Activated T-cell treated with anti-CD3 and anti-CD28 coated beads, Interleukin-2, amount 50 U/mL, for 48 hours (primary cell): Measurements from ENCODE around the gene ADCY3.

Experiments
- DNase-seq, 2 experiments: peaks; one replicate each; pipeline ENCODE4 v3.0.0-alpha.2; 2020

The ADCY3 gene

DNA sequence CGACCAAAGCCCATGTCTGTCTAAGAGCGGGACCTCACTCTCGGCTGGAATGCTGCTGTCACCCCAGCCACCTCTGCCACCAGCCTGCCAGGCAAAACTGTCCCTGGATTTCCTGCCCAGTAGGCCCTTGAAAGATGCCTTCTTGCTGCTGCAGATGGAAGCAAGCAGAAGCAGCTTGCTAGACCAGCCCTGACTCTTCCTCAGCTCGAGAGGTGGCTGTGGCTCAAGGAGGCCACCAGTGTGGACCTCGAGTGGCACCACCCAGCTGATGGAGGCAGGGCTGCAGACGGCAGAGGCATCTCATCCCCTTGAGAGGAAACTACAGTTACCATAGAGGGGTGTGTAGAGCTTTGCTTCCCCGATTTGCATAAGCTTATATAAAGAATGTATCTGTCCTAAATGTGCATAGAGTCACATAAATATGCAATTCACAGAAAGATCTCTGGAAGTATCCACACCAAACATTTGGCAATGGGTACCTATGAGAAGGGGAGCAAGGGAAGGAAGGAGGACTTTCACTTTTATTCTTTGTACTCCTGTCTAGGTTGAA is 20.6 kb downstream of the ADCY3 start:
- no peak for DNase-seq

DNA sequence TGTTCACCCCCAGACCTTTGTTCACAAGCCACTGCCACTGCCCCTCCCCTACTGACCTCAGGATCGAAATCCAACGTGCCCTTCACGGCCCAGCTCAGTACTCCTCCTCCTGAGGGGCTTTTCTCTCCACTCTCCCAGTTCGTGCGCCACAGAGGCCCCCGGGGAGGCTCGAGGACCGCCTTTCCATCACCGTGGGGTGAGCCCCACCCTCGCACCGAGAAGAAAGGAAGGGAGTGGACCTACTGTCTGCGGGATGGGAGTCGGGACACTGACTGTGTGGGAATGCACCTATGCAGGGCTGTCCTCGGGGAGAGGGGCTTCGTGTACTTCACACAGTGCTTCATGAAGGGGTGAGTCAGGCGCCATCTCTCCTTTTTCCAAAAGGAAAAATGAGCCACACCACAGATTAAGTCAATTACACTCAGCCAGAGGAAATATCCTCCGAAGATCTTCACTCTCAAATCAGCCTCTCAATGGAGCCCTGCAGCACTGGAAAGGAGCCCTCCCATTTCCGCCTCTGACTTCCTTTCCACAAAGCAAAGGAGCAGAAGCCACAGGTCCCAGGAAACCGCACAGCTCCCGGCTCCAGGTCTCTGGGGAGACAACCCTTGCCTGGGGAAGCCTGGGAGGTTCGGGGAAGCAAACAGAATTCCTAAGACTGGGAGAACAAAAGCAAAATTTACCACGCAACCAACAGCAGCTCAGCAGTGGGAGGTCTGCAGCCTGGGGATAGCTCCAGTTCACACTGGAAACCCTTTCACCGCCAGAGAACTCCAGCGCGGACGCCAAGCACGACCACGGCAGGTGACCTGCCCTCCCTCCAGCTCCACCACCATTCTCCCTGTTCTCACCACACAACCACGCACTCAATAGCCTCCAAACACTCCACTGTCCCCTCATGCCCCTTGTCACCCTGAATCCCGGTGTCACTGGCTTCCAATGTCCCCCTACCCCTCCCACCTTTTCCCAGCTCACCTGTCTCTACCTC is 21.6 kb downstream of the ADCY3 start:
- DNase-seq = no peak

DNA sequence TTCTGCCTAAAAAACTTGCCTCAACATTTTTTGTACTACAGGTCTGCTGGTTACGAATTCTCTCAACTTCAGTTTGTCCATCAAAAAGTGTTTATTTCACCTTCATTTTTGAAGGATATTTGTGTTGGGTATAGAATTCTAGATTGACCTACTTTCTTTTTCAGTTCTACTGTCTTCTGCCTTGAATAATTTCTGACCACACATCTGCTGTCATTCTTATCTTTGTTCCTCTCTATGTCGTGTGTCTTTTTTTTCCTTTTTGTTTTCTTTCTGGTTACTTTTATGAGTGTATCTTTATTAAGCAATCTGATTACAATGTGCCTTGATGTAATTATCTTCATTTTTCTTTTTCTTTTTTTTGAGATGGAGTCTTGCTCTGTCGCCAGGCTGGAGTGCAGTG is 25.3 kb downstream of the ADCY3 start:
- DNase-seq = no peak

DNA sequence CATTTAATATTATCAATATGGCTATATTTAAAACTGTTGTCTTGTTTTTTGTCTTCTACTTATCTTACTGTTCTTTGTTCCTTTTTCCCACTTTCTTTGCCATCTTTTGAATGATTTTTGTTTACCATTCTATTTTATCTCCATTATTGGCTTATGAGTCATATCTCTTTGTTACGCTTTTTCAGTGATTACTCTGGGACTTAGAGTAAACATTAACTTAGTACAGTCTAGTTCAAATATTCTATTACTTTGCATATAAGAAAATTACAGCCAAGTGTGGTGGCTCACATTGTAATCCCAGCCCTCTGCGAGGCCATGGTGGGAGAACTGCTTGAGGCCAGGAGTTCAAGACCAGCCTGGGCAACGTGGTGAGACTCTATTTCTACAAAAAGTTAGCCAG is 26.1 kb downstream of the ADCY3 start:
- DNase-seq = no peak

DNA sequence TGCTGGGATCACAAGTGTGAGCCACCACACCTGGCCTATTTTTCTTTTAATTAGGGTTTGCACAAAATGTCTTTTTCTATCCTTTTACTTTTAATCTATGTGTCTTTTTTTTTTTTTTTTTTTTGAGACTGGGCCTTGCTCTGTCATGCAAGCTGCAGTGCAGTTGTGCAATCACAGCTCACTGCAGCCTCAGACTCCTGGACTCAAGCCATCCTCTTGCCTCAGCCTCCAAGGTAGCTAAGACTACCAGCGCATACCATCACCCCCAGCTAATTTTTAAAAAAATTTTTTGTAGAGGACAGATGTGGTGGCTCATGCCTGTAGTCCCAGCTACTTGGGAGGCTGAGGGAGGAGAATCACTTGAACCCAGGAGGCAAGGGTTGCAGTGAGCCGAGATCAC is 27.1 kb downstream of the ADCY3 start:
- no peak for DNase-seq

DNA sequence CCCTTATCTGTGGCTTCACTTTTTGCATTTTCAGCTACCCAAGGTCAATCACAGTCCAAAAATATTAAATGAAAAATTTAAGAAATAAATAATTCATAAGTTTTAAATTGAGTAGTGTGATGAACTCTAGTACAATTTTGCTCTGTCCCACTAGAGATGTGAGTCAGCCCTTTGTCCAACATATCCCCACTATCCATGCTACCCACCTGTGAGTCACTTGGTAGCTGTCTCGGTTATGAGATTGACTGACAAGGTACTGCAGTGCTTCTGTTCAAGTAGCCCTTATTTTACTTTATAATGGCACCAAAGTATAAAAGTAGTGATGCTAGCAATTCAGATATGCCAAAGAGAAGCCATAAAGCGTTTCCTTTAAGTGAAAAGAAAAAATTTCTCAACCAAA is 28.8 kb downstream of the ADCY3 start:
- no peak for DNase-seq

DNA sequence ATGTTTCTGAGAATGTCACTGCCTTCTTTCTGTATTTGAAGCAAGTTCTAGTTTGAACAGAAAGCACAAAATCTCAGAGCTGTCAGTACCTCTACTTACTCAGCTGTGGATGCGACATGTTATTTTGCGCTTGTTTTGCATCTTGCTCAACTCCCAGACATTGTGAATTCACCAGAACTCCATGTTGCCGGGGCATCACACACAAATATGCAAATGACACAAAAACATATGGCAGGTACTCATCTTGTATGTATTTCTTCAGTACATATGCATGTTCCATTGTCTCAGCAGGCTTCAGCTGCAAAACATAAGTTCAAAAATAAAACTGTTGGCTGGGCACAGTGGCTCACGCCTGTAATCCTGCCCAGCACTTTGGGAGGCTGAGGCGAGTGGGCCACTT is 30.8 kb downstream of the ADCY3 start:
- no peak for DNase-seq

DNA sequence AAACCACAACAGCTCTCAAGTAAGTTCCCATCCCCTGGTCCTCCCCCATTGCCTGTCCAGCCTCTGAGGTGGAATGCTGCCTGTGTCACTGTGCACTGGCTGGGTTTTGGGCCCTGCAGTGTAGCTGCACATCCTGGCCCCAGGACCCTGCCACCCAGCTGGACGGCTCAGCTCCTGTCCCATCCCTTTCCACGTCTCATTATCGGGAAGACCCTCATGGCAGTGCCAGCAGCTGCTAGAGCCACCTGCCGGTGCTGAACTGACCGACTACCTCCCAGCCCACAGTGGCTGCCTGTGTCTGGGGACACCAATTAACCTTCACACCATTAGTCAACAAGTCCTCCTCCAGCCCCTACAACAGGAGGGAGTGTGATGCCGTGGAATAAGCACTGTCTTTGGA is 31.9 kb downstream of the ADCY3 start:
- DNase-seq = no peak

DNA sequence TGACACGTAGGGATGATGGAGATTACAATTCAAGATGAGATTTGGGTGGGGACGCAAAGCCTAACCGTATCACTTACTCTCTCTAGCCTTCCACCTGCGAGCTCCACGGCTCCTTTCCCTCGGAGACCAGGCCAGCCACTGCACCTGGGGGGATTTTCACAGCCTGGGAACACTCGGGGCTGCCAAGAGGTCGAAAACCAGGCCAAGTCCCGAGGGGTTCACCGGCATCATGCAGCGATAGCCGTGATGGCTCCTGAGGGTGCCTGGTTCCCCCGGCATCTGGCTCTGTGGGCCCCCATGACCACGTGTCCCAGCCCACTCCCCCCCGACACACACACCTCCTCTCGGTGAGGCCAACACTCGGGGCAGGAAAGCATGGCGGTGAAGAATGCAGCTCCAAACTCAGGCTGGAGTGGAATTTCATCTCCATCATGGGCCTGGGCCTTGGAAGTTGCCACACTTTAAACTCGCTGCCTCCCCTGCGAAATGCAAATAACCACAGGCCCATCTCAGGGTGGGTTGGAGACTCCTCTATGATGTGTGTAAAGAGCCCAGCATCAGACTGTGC is 32.6 kb downstream of the ADCY3 start:
- no peak for DNase-seq

DNA sequence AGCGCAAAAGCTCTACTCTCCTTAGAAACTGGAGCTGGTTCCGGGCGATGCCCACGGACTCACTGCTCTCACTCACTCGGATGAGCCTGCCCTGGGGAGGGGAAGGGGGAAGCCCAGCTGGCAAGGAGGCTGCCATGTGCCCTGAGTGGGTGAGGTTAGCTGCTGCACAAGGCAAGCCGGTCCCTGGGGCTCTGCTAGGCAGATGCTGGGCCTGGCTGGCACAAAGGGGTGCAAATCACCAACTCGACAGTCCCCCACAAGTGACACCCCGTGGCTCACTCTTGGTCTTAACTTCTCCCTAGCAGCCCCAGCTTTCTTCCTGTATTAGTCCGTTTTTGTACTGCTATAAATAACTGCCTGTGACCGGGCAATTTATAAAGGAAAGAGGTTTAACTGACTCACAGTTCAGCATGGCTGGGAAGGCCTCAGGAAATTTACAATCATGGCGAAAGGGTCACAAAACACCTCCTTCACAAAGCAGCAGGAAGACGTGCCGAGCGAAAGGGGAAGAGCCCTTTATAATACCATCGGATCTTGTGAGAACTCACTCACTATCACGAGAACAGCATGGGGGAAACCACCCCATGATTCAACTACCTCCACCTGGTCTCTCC is 33.2 kb downstream of the ADCY3 start:
- DNase-seq = no peak

DNA sequence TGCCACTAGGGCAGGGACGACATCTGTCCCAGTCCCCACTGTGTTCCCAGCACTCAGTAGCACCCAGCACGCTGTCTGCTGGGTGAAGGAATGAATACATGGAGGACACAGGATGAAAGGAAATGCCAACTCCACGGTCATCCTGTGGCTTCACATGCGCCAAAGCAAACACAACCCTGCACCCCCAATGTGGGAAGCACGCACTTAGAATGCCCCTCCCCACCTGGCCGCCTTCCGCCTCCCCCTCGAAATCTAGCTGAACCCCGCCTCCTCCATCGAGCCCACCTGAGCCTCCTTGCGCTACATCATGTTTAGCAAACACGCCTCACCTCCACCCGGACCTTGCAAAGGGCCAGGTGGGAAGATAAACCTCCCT is 33.9 kb downstream of the ADCY3 start:
- no peak for DNase-seq

DNA sequence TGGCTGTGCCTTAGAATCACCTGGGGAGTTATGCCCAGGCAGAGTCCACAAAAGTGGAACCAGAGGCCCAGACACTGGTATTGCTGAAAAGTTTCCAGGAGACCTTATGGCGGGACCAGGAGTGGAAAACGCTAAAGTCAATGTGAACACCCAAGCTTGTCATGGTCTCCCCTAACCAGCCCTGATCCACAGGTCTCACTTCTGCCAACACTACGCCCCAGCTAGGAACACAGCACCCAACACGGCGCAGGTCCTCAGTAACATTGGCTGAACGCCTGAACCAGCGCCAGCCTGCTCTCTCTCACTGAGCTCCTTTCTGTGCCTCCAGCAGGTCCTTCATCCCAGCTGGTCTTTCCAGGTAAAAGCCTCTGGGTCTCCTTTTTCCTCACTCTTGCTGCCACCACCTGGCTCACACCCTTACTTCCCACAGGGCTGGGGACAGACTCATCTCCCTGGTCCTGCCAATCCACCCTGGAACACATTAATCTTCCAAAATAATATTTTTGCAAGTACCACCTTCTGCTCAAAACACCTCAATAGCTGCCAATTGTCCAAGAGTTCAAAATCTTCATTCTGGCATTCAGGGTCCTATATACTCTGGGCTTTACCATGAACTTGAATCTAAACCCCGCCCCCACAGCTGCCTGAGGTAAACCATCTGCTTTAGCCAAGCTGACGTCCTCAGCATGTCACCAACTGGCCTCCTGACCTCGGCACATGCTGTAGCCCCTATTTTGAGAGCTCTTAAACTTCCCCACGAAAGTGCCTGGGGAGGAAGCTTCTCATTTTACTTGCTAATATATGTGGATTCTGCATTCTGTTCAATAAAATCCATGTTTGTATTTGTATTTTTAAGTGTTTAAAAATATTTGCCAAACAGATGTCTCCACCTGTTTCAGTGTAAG is 34.6 kb downstream of the ADCY3 start:
- DNase-seq = no peak

DNA sequence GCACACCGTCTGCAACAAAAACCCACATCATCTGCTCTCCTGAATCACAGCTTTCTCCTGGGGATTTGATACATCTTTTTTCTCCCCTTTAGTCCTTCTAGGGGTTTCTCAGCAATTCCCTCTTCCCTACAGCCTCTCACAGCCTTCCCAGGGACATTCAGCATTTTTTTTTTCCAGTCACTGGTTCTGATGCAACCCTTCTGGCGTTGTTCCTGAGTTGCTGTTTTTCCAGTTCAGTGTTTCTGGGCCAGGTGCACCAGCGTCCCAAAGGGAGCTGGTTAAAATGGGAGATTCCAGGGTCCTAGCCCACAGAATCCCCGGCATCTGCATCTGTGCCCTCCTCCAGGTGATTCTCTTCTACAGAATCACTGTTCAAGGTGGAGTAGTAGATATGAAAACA is 36.1 kb downstream of the ADCY3 start:
- no peak for DNase-seq

DNA sequence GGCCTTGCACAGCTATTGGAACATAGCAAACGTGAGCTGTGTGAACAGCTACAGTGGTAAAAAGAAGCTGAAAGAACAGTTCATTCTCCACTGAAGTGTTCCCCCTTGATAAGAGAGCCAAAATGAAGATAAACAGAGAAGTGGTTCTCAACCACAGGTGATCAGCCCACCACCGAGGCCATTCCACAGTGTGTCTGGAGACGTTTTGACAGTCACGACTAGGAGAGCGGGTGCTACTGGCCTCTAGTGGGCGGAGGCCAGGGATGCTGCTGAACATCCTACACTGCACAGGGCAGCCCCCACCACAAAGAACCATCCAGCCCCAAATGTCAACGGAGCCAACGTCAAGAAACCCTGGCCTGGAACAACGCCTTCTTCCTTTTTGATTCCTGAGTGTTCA is 38.4 kb downstream of the ADCY3 start:
- DNase-seq = no peak

DNA sequence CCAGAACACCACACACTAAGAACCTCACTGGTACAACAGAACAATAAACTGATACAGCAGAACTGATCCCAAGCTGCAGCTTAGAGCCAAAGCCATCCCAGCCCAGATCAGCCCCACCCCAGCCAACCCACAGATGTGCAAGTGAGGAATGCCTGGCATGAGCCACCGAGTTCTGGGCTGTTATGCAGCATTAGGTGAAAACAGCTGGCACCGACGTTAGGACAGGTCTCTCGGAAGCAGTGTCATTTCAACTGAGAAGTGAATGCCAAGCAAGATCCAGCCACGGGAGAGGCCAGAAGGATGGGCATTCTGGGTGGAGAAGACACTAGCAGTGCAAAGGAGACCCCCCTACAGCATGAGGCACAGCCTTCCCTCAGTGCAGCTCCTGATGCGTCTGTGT is 38.9 kb downstream of the ADCY3 start:
- no peak for DNase-seq

DNA sequence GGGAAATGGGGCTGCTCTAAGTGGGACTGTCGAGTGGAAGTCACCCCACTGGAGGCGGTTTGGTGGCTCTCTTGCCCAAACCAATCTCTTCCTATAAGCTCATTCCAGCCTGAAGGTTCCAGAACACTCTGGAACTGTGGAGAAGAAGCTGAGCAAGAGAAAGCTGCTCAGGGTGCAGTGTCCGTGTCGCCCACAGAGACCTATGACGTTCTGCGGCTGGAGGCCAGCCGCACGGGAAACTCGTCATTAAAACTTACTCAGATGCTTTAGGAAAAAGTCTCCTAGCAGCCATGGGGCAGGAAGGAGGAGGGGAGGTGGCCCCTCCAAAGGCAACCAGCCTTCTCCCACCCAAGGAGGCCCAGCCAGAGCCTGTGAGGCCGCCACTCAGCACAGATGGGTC is 41.7 kb downstream of the ADCY3 start:
- no peak for DNase-seq

DNA sequence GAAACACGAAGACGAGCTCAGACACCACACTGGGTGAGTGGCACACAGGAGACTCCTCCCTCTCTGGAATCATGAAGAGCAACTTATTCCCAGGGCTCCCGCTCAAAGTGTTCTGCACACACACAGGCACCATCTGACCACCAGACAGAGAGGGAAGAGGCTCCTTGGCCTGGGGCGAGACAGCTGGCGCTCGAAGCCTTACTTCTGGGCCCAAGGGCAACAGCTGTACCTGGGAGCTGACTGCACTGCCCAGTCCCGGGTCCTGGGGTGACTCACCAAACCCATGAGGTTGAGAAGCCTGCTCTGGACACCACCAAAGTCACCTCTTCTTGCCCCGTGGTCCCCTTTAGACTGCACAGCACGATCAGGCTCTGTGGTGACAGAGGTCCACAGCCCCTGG is 42.4 kb downstream of the ADCY3 start:
- DNase-seq = no peak

DNA sequence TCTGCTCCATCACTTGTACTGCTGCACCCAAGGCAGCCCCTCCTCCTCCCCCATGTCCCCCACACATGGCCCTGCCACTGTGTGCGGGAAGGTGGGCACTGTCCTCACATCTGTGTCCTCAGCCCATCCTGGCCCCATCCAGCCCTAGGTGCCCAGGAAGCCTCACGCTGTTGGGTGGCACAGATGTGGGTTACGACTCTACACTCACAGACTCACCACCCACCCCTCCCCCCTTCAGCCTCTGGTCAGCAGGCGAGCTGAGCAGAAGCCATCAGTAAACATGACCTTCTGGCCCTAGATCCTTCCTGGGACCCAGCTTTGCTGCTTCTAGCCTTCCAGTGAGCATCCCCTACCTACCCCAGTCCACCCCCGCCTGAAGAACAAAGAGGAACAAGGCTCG is 43.0 kb downstream of the ADCY3 start:
- DNase-seq = no peak

DNA sequence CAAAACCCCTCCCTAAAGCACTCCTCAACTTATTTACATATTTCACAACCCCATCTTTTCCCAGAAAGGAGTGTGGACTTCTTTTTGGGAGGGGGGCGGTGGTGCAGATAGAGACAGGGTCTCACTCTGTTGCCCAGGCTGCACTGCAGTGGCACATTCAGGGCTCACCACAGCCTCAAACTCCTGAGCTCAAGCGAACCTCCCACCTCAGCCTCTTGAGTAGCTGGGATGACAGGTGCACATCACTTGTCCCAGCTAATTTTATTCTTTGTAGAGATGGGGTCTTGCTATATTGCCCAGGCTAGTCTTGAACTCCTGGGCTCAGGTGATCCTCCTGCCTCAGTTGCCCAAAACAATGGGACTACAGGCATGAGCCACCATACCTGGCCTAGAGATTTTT is 44.1 kb downstream of the ADCY3 start:
- DNase-seq = no peak

DNA sequence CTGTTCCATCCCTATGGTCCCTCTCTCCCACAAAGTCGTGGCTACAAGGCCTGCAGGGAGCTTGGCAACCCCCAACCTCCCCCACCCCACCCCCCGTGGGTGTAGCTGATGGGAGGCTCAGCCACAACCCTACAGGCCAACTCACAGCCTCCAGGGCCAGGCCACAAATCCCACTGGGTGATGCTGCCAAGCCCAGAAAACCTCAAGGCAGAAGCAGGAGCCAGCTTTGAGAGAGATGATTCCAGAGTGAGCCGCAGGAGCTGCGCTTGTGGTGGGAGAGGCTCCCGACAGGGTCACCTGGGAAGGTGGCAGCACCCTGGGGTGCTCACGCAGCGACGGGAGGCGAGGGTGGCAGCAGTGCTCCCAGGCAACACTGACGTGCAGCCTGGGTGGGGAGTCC is 44.8 kb downstream of the ADCY3 start:
- DNase-seq = no peak

DNA sequence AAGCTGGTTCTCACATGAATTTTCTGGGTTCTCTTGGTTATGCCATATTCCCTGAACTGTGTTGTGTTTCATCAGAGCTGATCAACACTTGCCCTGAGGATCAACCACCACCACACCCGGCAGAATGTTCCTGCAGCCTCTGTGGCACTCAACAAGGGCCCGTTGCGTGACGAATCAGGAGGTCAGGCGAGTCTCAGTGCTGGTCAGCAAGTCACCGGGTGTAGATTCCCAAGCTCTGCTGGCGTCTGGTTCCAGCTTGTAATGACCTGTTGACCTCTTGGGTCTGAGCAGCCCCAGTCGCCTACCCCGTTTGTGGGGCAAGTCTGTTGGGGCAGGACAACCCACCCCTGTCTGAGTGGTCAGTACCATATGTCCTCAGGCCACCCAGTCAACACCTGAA is 46.0 kb downstream of the ADCY3 start:
- no peak for DNase-seq

DNA sequence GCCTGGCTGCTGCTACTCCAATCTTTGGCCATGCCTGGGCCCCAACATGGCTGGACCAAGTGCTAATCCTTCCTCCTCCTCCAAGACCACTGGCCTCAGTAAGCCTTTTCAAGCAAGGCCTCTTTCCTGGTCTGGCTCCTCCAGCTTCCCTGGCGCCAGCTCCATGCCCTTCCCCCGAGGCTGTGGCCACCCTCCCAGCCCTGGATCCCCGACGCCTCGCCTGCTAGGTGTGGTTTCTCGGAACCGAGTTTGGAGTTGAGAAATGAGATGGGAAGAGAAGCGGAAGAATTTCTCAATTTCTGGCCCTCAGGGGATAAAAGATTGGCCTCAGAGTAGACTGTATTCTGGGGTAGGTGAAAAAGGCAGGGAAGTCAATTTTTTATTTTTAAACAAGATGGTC is 46.4 kb downstream of the ADCY3 start:
- DNase-seq = no peak
